Measurements from ENCODE around the gene CDK5. TPM values are rescaled to one million over a fixed set of nuclear protein-coding genes. Genes with fewer than 3 reads are reported as not detected.
"Not testable (repeated sequence)": the region's sequence is repeated elsewhere in the genome, so short reads cannot be mapped to it uniquely, and the experiment has no call there.

Gene CDK5
- total RNA-seq, 1 experiment from 2014 or later, result 23.5 TPM

GRCh38 chr7:151043959-151044358 is 13.7 kb downstream of the CDK5 start:
- DNase-seq, result no peak
- BruUV-seq (replicated peaks), result no TSS peak
- Mint-ChIP-seq H3K27me3 (ENCODE audit: unreplicated experiment) (no peaks in the 10 kb centered on the region), H3K4me3 (ENCODE audit: low read depth, unreplicated experiment) (no peak overlapping the region), H3K4me1 (ENCODE audit: low read depth, unreplicated experiment) (peaks cover 15% of the 10 kb centered on the region), H3K27ac (ENCODE audit: unreplicated experiment) (no peak overlapping the region), H3K36me3 (ENCODE audit: insufficient read depth, unreplicated experiment) (peaks cover 33% of the 10 kb centered on the region), H3K9me3 (ENCODE audit: low read depth, unreplicated experiment) (no peaks in the 10 kb centered on the region)
- intact Hi-C loops (cut with micrococcal nuclease; ENCODE audit: unreplicated experiment), result no loop called here
- no peak for TF ChIP-seq CTCF (IDR thresholded peaks at IDR 0.05; ENCODE audit: unreplicated experiment)
- CTCF ChIA-PET, result interaction anchor here (1.1 kb wide), 1 partner anchor 17 kb away, joined by 3 read pairs; no protein-coding TSS in a partner anchor

GRCh38 chr7:151043449-151043848 is 14.2 kb downstream of the CDK5 start:
- CTCF ChIA-PET, result not testable (repeated sequence)

GRCh38 chr7:151040616-151041375 is 16.9 kb downstream of the CDK5 start:
- H3K9me3 Mint-ChIP-seq (ENCODE audit: low read depth, unreplicated experiment), result no peaks in the 10 kb centered on the region
- no peak overlapping the region for H3K4me3 Mint-ChIP-seq (ENCODE audit: low read depth, unreplicated experiment)
- DNase-seq, result no peak
- H3K27me3 Mint-ChIP-seq (ENCODE audit: unreplicated experiment), result no peaks in the 10 kb centered on the region
- peaks cover 20% of the 10 kb centered on the region for H3K4me1 Mint-ChIP-seq (ENCODE audit: low read depth, unreplicated experiment)
- CTCF ChIA-PET, result no interaction called here
- intact Hi-C loops (cut with micrococcal nuclease; ENCODE audit: unreplicated experiment), result no loop called here
- peaks cover 33% of the 10 kb centered on the region for H3K36me3 Mint-ChIP-seq (ENCODE audit: insufficient read depth, unreplicated experiment)
- TF ChIP-seq CTCF (IDR thresholded peaks at IDR 0.05; ENCODE audit: unreplicated experiment), result no peak
- BruUV-seq (replicated peaks), result no TSS peak
- no peak overlapping the region for H3K27ac Mint-ChIP-seq (ENCODE audit: unreplicated experiment)

More at GRCh38 chr7:151043449-151043848, 14.2 kb downstream of the CDK5 start:
- peaks cover 33% of the 10 kb centered on the region for H3K36me3 Mint-ChIP-seq (ENCODE audit: insufficient read depth, unreplicated experiment)
- DNase-seq; BruUV-seq (replicated peaks); H3K27me3 Mint-ChIP-seq (ENCODE audit: unreplicated experiment); H3K9me3 Mint-ChIP-seq (ENCODE audit: low read depth, unreplicated experiment); H3K27ac Mint-ChIP-seq (ENCODE audit: unreplicated experiment); H3K4me3 Mint-ChIP-seq (ENCODE audit: low read depth, unreplicated experiment); intact Hi-C loops (cut with micrococcal nuclease; ENCODE audit: unreplicated experiment): not testable (repeated sequence)
- H3K4me1 Mint-ChIP-seq (ENCODE audit: low read depth, unreplicated experiment), result peaks cover 20% of the 10 kb centered on the region

- no peaks in the 10 kb centered on the region for H3K27me3 Mint-ChIP-seq (ENCODE audit: unreplicated experiment)
- no TSS peak for BruUV-seq (replicated peaks)
- intact Hi-C loops (cut with micrococcal nuclease; ENCODE audit: unreplicated experiment), result no loop called here
- TF ChIP-seq CTCF (IDR thresholded peaks at IDR 0.05; ENCODE audit: unreplicated experiment), result no peak
- CTCF ChIA-PET, result interaction anchor here (1.9 kb wide), 1 partner anchor 12 kb away, joined by 6 read pairs; the partner anchor contains the start of gene ABCB8
- DNase-seq, result no peak
- H3K36me3 Mint-ChIP-seq (ENCODE audit: insufficient read depth, unreplicated experiment), result peaks cover 33% of the 10 kb centered on the region
- H3K4me1 Mint-ChIP-seq (ENCODE audit: low read depth, unreplicated experiment), result peaks cover 20% of the 10 kb centered on the region
- no peaks in the 10 kb centered on the region for H3K9me3 Mint-ChIP-seq (ENCODE audit: low read depth, unreplicated experiment)
- H3K4me3 Mint-ChIP-seq (ENCODE audit: low read depth, unreplicated experiment), result peak overlapping the region; percentile 13
- peak overlapping the region; percentile 89 for H3K27ac Mint-ChIP-seq (ENCODE audit: unreplicated experiment)
Measured at GRCh38 chr7:151039850-151040548, 17.7 kb downstream of the CDK5 start.

Data from Calu3 (cell line).